EL (cell line): Measurements from ENCODE around the gene RANBP2.

Source experiments
- DNase-seq: peaks from one replicate; pipeline ENCODE4 v3.0.0-alpha.2; 2016

Gene RANBP2

DNA sequence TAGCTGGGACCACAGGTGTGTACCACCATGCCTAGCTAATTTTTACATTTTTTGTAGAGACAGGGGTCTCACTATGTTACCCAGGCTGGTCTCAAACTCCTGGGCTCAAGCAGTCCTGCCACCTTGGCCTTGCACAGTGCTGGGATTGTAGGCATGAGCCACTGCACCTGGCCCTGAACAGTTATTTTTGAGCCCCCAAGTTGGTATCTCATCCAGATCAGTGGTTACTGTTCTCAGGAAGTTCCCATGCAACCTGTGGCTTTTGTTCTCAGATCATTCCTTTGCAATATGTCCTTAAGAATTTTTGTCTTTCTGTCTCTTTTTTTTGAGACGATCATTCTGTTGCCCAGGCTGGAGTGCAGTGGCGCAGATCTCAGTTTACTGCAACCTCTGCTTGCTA, 59.6 kb downstream of the RANBP2 start:
- no peak for DNase-seq

DNA sequence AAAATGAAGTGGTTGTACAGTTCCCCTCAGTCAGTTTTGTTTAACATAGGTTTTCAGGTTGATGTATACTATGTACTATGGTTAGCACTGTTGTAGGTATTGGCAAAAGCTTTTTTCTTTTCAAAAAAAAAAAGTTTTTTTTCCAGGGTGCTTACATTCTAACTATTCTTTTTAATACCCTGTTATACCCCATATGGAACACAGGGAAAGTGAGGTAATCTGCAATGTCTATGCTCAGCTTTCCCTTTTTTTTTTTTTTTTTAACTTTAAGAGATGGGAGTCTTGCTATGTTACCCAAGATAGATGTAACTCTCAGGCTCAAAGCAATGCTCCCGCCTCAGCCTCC, 66.7 kb downstream of the RANBP2 start:
- no peak for DNase-seq

DNA sequence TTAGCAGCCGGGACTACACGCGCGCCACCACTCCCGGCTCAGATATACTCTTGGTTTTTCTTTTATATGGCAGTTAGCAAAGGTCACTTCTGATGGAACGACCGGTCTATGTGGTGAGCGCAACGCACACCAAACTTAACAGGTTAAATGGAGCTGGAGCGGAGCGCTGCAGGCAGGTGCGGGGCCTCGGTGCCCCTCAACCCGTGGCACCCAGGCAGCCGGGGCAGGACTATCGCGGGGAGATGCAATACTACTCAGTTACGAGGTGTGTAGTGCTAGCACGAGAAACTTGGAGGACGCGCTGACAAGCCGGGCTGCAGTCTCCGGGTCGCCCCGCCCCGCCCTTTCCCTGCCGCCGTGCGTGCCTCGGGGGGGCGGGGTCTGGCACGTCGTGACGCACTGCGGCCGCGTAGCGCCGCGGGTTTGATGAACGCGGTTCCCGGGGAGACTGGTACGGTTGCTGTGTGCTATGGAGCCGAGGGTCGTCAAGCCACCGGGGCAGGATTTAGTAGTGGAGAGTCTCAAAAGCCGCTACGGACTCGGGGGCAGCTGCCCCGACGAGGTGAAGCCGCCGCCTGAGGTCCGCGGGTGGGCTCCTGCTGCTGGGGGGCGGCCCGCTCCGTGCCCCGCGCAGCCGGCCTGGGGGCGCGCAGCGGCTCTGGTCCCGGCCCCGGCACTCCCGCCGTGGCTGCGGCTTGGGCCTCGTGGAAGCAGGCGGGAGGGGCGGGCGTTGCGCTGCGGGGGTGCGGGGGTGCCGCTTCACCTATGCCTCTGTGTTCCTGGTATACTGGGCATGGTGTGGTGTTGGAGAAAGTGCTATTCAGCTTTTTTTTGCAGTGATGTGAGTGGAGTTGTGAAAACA, 67.3 kb downstream of the RANBP2 start, which contains the start of gene CCDC138:
CCDC138 (plus strand) TSS at position 418 of the 862 bp plus-strand sequence; CDS start at position 470, 52 bp downstream.
- peak; percentile 91 for DNase-seq

DNA sequence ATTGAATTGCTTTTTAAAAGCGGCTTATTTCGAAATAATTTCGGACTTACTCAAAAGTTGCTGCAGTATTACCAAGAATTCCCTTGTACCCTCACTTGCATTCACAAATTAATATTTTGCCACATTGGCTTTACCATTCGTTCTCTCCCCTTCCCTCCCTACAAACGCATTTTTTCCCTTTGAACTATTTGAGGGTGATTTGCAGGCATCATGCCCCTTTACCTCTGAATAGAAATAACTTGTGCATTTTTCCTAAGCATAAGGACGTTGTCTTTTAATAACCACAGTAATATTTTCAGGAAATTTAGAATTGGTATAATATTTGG, 67.9 kb downstream of the RANBP2 start:
- no peak for DNase-seq

DNA sequence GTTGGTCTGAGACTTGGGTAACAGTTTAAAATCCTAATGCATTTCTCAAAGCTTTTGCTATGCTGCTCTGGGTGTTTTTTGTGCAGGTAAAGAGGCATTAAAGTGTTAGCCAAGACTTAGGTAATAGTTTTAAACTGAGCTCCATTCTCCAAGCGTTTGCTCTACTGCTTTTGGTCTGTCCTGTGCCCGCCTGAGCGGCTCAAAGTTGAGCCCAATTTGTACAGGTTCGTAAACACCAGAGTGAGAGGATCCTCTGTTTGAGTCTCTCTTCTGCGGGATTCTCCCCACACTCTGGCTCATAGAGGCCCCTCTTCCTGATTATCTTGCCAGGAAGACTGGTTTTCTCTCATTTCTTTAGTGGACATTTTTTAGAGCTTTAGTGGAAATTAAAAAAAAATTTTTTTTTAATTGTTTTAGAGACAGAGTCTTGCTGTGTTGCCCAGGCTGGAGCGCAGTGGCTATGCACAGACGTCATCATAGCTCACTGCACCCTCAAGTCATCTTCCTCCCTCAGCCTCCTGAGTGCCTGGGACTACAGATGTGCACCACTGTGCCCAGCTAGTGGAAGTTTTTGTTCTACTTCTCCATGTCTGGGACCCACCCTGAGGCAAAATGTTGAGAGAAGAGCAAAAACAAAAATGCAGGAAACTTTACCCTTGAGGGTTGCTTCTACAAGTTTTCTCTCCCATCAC, 83.9 kb downstream of the RANBP2 start:
- no peak for DNase-seq

DNA sequence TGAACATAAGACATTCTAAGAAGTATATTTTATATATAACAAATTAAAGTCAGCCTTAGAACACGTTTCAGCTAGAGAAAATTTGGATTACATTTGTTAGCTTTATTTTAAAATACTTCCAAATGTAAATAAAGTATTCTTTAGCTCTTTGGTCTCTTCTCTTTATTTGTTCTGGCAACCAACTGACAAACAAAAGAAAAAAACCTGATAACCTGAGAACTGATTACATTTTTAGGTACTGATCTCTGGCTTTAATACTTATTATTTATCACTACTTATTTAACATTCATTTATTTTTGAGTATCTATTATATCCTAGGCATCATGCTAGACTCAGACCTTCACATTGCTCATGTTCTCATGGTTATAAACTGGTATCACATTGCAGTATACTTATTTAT, 85.8 kb downstream of the RANBP2 start:
- no peak for DNase-seq

DNA sequence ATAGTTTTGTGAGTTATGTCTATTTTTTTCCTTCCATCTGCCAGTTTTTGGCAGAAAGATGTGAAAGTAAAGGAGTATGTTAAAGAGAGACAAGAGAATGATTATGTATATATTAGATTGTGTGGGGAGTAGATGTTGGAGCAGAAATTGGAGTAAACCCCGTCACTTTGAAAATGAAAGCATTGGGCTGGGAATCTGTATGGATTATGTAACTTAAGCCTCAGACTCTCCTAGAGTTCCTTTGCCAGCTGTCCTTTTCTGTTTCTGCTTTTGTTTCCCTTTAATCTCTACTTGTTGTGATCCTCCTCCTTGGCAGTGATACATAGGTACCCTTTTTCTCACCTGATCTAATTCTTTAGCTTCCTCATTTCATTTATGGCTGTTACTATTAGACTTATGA, 86.5 kb downstream of the RANBP2 start:
- DNase-seq = no peak

DNA sequence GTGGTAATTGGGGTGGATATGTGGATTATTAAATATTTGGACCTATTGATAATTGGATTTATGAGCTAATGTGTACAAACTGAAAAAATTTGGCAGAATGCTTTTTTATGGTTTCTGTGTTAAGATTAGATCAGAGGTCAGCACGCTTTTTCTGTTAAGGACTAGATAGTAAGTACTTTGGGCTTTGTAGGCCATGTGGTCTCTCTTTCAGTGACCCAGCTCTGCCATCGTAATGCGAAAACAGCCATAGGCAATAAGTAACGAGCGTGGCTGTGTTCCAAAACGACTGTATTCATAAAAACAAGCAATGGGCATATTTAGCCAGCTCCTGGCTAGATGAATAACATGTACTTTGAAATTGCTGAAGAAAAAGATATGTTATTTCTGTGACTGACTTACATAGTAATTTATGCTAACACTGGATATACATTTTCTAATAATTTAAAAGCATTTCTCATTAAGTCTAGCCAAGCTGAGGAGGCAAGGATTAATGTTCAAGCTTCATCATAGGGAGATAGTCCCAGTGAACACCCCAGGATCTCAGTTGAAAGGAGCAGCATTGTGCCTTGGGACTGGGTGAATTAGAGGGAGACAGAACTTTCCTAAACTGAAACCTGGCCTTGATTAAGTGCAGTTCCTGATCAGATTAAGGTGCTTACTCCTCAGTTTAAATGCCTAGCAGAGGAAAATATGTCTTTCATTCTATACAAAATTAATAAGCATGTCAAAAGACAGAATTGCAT, 87.3 kb downstream of the RANBP2 start:
- no peak for DNase-seq

DNA sequence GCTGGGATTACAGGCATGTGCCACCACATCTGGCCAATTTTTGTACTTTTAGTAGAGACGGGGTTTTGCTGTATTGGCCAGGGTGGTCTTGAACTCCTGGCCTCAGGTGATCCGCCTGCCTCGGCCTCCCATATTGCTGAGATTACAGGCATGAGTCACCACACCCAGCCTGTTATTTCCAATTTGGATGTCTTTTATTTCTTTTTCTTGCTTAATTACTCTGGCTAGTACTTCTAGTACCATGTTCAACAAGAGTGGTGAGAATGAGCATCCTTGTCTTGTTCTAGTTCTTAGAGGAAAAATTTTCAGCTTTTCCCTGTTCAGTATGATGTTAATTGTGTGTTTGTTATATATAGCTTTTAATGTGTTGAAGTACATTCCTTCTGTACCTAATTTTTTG, 90.7 kb downstream of the RANBP2 start:
- DNase-seq = no peak

DNA sequence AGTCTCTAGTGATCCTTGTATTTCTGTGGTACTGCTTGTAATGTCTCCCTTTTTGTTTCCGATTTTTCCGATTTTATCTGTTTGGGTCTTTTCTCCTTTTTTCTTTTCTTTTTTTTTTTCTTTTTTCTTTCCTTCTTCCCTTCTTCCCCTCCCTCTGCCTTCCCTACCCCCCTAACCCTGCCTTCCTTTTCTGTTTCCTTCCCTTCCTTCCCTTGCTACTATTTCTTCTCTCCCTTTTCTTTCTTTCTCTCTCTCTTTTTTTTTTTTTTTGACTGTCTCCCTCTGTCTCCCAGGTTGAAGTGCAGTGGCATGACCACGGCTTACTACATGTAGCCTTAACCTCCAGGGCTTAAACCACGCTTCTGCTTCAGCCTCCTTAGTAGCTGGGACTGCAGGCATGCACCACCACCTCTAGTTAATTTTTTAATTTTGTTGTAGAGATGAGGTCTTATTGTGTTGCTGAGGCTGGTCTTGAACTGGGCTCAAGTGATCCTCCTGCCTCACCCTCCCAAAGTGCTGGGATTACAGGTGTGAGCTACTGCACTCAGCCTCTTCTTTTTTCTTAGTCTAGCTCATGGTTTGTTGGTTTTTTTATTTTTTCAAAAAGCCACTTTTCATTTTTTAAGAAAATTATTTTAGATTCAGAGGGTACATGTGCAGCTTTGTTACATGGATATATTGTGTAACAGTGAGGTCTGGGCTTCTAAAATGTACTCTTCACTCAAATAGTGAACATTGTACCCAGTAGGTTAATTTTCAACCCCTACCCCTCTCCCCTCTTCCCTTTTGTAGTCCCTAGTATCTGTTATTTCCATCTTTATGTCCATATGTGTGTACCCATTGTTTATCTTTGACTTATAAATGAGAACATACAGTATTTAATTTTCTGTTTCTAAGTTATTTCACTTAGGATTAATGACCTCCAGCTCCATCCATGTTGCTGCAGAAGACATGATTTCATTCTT, 92.0 kb downstream of the RANBP2 start:
- no peak for DNase-seq

DNA sequence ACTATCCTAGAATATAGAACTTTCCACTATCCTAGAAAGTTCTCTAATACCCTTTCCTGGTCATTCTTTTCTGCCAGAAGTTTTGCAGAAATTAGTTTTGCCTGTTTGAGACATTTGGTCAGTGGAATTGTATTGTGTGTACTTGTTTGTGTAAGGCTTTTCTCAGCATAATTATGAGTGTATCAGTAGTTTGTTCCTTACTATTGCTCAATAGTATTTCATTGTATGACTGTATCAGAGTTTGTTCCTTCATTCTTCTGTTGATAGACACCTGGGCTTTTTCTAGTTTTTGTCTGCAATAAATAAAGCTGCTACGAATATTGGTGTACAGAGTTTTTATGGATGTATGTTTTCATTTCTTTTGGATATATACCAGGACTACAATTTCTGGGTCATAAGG, 94.5 kb downstream of the RANBP2 start:
- DNase-seq = no peak

DNA sequence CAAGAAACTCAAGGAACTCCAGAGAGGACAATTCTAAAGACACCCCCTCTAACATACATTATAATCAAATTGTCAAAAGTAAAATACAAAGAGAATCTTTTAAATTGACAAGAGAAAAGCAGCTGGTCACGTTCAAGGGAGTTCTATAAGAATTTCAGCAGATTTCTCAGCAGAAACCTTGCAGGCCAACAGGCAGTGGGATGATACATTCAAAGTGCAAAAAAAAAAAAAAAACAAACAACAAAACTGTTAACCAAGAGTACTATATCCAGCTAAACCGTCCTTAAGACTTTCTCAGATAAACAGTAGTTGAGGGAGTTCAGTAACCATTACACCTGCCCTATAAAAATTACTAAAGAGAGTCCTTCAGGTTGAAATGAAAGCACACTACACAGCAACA, 101.2 kb downstream of the RANBP2 start:
- DNase-seq = no peak

DNA sequence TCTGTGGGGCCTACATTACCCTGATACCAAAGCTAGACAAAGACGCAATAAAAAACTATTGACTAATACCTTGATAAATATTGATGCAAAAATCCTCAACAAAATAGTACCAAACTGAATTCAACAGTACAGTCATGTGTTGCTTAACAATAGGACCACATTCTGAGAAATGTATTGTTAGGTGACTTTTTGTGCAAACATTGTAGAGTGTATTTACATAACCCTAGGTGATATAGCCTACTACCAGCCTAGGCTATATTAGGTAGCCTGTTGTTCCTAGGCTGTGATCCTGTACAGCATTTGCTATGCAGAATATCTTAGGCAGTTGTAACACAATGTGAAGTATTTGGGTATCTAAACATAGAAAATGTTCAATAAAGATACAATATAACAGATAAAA, 104.0 kb downstream of the RANBP2 start:
- no peak for DNase-seq

DNA sequence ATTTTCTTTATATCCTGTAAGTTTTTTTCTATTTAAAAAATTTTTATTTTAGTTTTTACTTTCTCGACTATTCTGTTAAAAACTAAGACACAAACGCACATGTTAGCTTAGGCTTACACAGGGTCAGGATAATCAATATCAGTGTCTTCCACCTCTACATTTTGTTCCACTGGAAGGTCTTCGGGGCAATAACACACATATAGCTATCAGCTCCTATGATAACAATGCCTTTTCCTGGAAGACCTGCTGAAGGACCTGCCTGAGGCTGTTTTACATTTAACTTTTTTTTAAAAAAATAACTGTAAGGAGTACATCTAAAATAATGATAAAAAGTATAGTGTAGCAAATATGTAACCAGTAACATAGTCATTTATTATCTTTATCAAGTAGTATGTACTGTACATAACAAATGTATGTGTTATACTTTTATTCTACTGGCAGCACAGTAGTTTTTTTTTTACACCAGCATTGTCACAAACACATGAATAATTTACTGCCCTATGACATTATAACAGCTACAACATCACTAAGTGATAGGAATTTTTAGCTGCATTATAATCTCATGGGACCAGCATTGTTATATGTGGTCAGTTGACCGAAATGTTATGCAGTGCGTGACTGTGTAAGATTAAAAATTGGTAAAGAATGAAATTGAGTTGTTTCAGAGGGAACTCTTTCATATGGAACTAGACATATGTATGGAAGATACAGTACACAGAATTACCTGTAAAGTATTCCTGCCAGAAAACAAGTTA, 105.2 kb downstream of the RANBP2 start:
- no peak for DNase-seq

DNA sequence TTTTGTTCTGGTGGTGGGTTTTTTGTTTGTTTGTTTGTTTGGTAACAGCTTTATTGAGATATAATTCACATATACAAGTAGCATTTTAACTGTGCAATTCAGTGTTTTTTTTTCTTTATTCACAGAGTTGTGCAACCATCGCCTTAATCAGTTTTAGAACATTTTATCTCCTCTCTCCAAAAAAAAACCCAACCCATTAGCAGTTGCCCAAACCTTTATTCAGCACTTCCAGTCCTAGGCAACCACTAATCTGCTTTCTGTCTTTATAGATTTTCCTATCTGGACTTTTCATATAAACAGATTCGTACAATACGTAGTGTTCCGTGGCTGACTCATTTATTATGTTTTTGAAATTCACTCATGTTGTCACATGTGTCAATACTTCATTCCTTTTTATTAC, 106.0 kb downstream of the RANBP2 start:
- DNase-seq = no peak

DNA sequence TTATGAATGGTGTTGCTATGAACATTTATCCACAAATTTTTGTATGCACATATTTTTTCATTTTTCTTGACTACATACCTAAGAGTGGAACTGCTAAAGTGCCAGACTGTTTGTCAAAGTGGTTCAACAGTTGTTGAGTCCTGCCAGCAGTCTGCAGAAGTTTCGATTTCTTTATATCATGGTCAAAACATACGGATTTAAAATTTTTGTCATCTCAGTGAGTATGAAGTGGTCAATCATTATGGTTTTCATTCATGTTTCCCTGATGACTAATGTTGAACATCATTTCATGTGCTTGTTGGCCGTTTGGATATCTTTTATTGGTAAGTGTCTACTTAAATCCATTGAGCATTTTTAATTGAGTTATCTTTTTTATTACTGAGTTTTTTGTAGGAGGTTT, 106.5 kb downstream of the RANBP2 start:
- no peak for DNase-seq

DNA sequence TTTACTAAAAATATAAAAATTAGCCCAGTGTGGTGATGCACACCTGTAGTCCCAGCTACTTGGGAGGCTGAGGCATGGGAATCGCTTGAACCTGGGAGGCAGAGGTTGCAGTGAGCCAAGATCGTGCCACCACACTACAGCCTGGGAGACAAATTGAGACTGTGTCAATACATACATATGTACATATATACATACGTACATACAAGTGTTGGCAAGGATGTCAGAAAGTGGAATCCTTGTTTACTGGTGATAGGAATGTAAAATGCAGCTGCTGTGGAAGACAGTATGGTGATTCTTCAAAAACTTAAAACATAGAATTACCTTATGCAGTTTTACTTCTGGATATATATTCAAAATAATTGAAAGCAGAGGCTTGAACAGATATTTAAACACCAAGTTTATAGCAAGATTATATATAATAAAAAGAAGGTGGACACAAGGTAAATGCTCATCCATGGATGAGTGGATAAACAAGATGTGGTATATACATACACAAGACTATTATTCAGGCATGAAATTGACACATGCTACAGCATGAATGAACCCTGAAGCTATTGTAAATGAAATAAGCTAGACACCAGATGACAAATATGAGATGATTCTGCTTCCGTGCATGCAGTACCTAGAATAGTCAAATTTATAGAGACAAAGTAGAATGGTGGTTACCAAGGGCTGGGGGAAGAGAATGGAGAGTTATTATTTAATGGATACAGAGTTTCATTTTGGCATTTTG, 110.5 kb downstream of the RANBP2 start:
- no peak for DNase-seq

DNA sequence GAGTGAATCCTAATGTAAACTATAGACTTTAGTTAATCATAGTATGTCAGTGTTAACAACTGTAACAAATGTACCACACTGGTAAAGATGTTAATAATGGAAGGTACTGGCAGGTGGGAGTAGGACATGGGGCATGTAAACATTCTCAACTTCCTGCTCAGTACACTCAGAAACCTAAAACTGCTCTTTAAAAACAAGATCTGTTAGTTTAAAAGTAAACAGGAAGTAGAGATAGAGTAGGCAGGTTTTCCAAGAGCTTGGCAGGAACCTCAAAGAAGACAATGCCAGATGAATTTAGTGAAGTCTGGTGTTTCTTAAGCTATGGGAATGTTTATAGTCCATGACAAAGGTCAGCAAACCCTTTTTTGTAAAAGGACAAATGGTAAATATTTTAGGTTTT, 113.9 kb downstream of the RANBP2 start:
- DNase-seq = no peak

DNA sequence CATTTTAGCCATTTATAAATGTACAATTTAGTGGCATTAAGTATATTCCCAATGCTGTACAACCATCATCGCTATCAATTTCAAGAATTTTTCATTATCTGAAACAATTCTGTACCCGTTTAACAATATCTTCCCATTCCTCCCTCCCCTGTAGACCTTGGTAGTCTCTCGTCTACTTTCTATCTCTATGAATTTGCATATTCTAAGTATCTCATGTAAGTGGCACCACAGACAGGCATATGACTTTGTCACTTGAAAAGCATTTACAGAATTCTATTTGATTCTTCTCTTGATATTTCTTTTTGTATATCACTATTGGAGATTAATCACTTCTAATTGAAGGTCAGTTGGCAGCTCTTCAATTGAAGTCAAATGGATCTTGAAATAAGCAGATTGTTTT, 115.3 kb downstream of the RANBP2 start:
- DNase-seq = no peak

DNA sequence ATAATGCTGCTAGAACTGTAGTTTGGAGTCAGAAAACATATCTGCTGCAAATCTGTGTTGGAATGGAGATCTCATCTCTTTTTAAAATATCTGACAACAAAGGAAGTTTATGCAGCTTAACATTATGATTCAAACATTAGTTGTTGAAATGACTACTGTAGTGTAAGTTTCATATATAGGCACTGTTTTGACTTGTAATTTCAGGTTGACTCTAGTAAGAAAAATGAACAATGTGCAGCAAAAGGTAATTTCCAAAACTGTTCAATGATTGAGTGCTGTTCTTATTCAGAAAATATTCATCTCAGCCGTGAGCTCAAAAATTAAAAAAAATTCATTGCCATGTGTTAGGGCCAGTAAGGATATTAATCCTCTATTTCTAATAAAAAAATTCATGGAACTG, 115.8 kb downstream of the RANBP2 start:
- DNase-seq = no peak
